T-helper 9 cell (primary cell): ENCODE data around the gene KIAA0232.
"Not testable (repeated sequence)": the region's sequence is repeated elsewhere in the genome, so short reads cannot be mapped to it uniquely, and the experiment has no call there.

Experiments used
- DNase-seq: peaks from one replicate; pipeline ENCODE4 v3.0.0-alpha.2; 2020

Gene KIAA0232

DNA sequence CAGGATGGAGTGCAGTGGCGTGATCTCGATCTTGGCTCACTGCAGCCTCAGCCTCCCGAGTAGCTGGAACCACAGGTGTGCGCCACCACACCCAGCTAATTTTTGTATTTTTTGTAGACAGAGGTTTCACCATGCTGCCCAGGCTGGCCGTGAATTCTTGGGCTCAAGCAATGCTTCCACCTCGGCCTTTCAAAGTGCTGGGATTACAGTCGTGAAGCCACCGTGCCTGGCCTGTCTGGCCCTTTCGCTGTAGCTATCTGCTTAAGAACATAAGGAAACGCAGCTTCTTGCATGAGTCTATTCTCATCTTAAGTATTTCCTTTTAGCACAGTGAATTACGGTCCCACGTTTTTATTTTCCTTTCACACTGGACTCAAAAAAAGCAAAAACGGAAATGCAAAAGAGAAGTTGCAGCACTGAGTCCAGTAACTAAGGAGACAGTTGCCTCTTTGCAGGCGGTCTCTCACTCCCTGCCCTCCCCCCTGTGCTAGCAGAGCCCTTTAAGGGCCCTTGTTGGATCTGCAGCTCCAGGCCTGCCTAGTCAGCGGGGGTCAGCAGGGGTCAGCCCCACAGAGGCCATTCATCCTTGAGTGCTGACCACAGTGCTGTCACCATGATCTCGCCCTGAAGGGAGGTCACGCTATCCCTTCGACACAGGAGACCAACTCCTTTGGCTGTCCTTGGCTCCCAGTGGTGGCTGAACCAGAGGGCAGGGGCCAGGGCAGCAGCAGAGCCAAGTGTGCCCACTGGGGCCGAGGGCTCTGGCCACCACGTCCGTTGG is 105.3 kb downstream of the KIAA0232 start:
- DNase-seq = no peak

DNA sequence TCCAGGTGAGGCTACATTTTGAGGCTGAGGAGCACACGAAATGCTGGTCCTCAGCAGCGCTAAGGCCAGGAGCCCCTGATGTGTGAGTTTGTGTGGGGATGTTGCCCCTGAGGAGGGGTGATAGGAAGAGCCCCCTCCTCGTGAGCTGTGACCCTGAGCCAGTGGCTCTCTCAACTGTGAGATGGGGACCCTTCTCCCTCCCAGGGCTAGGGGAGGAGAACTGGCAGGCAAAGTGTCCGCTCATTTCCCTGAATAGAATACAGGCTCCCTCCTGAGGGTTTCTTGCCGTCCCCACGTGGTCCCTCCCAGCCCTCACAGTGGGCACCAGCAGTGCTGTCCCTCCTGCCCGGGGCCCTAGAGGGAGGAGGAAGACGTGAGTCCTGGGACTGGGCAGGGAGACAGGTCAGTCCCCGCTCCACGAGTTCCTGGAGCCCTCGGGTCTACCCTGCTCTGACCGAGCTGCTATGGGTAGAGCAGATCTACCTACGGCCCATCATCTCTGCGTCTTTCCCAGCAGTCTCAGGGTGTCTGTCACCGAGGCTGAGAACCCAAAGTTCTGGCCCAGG is 106.1 kb downstream of the KIAA0232 start:
- no peak for DNase-seq

DNA sequence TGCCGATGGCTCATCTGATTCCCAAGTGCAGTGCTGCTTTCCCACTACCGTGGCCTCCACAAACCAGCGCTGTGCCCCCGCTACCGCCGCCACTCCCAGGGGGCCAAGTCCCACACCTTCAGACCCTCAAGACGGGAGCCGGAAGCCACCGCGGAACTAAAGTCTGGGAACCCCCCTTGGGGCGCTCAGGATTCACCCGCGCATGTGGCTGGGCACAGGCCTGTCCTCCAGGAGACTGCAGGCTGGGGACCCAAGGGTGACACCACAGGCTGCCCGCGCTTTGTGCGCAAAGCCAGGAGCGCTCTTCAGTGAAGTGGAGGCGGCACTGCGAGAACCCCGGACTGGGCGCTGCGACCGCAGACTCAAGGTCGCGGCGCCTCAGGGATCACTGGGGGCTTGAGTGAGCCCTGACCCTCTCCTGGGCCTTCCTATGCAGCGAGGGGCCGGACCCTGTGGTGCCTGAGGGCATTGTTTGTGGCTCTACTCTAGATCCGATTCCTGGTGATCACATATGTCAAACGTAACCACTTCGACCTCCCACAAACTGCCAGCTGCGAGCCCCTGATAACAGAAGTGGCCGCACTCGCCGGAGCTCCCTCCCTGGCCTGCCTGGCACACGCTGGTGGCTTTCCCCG is 106.7 kb downstream of the KIAA0232 start:
- DNase-seq = no peak

DNA sequence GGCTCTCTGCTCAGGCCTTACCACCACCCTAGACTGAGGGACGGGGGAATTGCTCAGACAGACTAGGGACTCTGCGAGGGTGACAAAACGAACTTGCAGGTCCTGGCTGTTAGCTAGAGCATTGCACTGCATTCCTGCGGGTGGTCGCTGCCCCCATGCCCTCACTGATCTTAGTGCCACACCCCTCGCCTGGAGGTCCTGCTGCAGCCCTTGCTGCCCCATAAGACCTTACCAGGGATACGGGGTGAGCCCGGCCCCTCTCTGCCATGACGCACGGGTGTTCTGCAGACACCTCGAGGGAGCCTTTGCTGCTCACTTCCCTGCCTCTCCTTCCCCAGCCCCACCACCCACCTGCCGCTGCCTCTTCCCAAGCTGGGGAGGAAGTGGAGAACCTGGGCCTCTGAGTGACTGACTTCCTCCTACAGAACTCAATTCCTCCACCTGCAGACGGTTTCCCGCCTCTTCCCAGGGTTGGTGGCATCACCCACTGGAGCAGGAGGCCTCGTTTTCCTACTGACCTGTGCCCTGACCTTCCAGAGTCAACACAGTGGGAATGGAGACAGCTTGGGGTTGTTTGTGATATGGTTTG is 107.3 kb downstream of the KIAA0232 start:
- no peak for DNase-seq

DNA sequence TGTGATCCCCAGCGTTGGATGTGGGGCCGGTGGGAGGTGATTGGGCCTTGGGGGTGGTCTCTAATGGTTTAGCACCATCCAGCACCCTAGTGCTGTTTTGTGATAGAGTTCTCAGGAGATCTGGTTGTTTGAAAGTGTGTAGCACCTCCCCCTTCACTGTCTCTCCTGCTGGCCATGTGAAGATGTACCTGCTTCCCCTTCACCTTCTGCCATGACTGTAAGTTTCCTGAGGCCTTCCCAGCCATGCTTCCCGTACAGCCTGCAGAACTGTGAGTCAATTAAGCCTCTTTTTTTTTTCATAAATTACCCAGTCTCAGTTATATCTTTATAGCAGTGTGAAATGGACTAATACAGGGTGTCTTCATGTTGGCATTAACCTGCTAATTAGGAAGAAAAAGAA is 107.8 kb downstream of the KIAA0232 start:
- no peak for DNase-seq

DNA sequence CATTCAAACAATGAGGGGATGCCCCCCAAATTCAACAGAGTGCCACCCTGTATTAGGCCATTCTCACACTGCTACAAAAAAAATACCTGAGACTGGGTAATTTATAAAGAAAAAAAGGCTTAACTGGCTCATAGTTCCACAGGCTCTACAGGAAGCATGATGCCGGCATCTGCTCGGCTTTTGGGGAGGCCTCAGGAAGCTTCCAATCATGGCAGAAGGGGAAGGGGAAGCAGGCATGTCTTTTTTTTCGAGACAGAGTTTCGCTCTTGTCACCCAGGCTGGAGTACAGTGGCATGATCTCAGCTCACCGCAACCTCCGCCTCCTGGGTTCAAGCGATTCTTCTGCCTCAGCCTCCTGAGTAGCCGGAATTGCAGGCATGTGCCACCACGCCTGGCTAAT is 108.4 kb downstream of the KIAA0232 start:
- not testable (repeated sequence) for DNase-seq

DNA sequence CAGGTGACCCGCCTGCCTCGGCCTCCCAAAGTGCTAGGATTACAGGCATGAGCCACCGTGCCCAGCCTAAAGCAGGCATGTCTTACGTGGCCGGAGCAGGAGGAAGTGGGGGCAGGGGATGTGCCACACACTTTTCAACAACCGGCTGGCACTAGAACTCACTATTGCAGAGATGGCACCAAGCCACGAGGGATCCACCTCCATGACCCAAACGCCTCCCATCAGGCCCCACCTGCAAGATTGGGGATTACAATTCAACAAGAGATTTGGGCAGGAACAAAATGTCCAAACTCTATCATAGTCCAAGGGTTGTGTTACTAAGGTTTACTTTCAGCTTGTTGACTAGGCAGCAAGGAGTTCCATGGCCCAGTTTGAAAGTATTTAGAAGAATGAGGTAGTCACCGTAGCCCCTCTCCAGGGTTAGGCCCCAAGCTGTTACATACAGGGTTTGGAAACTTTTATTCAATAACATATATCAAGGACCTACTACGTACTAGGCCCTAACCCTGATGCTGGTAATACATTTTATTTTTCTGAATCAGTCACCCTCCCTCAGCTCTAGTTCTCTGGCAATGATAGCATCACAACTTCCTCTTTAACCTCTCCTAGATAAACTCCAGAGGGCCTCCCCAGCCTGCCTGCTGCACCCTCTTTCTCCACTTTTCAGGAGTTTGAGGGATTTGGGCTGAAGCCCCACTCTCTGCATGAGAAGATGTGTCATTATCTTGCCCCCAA is 109.1 kb downstream of the KIAA0232 start:
- no peak for DNase-seq

DNA sequence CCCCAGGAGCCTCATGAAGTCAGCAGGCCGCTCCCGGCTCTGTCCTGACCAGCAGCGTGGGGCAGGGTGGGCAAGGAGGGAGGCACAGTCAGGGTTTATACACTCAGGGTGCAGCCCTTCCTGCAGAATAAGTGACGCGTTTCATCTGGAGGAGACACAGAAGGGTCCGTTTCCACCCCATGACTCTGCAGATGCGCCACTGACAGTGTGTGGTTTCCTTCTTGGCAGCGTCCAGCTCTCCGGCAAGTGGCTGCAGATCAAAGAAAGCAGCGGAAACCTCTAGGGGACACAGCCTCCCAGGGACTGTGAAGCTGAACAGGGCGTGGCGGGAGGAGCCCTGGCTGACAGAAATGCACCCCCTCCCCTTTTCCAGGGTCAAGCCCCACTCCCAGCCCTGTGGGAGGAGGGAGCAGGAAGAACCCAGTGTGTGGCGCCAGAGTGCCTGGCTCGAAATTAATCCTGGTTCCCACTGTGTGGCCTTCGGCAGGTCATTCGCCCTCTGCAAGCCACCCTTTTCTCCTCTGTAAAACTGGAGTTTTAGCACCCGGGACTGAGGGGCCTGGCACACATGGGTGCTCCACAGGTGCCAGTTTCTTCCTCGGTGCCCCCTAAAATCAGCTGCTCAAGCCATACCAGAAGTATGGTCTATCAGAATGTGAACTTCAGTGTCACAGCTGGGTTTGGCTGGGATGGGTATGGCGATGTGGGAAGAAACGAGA is 109.8 kb downstream of the KIAA0232 start:
- no peak for DNase-seq

DNA sequence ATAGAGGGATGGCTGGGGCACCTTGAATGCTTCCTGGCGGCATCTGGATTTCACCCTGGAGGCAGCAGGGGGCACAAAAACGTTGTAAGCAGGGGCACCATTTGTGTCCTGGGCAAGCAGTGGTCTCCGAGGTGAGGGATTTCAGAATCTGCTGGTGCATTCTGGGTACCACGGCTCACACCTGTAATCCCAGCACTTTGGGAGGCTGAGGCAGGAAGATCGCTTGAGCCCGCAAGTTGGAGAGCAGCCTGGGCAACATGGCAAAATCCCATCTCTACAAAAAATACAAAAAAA is 110.3 kb downstream of the KIAA0232 start:
- no peak for DNase-seq

DNA sequence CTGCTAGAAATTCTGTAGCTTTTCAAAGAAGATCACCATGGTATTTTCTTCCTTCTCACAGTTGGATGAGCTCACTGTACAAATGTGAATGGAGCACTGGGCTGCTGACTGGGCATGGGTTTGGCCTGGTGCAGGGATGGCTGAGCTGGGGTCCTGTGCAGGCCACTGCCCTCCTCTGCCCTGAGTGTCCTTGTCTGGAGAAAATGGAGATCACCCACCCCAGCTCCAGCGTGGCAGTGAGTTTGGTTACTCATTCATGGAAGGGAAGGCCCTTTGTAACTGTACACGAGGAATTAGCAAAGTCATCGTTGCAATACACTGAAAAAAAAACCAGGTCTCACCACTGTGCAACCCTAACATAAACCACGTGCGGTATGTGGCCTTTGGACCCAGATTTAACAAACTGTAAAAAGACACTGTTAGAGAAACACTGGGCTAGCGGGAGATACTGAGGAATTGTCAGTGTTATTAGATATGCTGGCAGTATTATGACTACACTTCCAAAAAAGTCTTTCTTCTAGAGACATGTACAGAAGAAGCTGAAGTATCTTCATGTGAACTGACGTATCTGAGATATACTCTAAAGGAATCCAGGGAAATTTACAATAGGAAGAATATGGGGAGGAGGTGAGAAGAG is 111.0 kb downstream of the KIAA0232 start:
- no peak for DNase-seq

DNA sequence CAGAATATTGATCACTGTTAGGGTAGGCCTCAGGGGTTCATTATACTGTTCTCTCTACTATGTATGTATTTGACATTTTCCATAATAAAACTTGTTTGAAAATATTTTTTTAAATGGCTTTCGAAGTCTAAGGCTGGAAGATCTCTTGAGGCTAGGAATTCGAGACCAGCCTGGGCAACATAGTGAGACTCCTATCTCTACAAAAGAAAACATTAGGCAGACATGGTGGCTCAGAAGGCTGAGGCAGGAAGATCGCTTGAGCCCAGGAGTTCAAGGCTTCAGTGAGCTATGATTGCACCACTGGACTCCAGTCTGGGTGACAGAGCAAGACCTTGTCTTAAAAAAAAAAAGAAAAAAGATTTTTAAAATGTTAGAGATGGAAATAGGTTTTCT is 111.6 kb downstream of the KIAA0232 start:
- no peak for DNase-seq

DNA sequence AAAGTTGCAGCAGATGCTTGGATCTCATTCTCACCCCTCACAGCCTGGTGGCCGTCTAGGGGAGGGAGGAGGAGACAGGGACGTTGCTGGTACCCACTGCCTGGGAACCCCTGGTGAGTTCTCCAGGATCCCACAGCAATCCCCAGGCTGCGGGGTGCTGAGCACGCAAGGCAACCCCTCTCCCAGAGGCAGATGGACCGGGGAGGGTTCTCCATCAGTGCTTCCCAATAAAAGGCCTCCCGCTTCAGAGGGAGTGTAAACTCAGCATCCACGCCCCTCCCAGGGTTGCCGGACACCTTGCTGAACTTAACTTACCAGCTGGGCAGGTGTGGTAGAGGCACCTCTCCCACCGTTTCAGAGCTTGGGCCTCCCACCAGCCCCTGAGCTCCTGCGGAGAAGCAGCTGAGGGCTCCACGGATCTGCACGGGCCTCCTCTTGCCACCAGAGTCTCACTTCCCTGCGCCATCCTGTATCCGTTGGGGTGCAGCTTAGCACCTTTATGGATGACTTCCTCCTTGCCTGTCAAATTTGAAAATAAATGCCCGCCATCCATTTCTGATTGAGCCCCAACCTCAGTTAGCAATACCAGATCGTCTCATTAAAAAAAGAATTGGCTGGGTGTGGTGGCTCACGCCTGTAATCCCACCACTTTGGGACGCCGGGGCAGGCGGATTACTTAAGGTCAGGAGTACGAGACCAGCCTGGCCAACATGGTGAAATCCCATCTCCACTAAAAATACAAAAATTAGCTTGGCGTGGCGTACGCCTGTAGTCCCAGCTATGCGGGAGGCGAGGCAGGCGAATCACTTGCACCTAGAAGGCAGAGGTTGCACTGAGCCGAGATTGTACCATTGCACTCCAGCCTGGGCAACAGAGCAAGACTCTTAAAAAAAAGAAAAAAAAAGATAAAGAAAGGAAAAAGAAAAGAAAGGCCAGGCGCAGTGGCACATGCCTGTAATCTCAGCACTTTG is 112.3 kb downstream of the KIAA0232 start:
- no peak for DNase-seq

DNA sequence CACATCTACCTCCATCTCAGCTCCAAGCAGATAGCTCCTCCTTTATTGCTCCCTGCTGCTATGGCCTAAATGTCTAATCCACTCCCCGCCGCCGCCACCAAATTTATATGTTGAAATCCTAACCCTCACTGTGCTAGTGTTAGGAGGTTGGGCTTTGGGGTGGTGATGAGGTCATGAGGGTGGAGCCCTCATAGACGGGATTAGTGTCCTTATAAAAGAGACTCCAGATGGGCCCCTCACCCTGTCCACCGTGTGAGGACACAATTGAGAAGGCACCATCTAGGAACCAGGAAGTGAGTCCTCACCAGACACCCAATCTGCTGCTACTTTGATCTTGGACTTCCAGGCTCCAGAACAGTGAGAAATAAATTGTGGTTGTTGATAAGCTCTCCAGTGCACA is 113.5 kb downstream of the KIAA0232 start:
- no peak for DNase-seq

DNA sequence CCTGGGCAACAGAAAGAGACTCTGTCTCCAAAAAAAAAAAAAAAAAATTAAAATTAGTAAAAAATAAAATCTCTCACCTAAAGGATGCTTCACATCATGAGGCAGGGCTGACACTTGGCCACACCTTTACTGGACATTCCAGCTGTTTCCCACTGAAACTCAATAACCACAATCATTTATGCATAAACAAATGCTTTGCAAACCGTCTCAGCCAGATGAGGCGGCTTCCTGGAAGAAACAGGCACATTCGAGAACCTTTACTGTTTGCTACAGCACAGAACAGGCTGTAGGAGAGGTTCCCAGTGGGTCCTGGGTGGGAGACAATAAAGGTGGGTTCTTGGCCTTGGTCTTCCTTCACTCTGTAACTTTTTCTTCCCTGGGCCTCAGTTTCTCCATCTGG is 116.2 kb downstream of the KIAA0232 start:
- DNase-seq = no peak

DNA sequence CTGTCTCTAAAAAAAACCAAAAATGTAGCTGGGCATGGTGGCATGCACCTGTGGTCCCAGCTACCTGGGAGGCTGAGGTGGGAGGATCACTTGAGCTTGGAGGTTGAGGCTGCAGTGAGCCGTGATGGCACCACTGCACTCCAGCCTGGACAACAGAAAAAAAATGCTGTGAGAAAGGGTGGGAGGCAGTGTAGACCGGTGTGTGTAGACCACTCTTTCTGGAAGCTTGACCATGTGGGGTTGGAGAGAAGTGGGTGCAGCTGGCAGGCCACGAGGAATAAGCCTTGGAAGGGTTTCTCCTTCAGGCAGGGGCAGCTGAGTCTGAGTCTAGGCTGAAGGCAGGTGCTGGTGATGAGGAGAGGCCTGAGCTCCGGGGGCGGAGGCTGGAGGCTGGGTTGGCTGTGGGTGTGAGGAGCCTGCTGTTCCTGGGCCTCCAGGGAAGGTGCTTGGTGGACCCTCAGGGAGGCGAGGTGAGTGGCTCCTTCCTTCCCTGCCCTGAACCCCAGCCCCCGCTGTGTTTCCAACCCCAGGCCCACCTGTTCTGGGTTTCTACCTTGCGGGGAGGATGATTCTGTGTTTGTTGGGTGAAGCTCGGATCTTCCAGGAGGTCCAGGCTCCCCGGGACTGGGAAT is 117.8 kb downstream of the KIAA0232 start:
- DNase-seq = no peak

DNA sequence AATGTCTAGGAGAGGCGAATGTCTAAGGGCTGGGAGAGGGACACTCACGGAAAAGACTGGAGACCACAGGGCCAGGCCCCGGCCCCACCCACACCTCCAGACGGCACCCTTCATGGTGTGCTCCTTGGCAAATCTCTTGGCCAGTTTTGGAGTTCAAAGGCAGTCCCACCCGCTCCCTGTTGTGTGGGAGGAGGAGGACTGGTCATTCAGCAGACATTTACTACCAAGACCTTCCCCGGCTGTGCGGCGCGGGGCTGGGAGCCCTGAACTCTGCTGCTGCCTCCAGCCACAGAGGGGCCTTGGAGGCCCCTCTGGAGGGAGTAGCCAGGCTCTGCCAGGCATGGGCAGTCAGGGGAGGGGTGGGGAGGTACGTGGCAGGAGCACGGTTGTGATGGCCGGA is 118.4 kb downstream of the KIAA0232 start:
- no peak for DNase-seq

DNA sequence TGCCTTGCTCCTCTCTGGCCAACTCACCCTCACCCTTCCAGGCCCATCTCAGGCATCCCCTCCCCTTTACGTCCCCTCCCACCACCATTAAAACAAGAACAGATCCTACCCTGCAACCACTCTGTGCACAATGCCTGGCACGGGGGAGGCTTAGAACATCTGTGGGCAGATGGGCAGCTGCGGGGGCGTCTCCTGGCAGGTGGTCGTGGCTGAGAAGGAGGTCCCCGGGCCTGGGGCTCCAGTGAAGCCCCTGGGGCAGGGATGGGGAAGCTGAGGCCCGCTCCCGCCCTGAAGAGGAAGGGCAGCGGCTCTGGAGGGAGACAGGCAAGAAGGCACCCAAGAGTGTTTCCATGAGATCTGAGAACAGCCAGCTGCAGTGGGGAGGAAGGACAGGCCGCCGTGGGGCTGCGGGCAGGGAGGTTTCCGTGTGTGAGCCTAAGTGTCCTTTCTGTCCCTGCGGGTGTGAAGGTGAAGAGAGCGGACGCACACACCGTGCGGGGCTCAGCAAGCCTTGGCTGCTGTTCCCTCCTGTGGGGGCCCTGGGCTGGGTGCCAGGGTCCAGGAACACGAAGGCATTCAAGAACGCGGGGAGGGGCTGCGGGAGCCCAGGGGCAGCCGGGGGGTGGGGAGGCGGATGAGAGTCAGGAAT is 119.3 kb downstream of the KIAA0232 start:
- no peak for DNase-seq

DNA sequence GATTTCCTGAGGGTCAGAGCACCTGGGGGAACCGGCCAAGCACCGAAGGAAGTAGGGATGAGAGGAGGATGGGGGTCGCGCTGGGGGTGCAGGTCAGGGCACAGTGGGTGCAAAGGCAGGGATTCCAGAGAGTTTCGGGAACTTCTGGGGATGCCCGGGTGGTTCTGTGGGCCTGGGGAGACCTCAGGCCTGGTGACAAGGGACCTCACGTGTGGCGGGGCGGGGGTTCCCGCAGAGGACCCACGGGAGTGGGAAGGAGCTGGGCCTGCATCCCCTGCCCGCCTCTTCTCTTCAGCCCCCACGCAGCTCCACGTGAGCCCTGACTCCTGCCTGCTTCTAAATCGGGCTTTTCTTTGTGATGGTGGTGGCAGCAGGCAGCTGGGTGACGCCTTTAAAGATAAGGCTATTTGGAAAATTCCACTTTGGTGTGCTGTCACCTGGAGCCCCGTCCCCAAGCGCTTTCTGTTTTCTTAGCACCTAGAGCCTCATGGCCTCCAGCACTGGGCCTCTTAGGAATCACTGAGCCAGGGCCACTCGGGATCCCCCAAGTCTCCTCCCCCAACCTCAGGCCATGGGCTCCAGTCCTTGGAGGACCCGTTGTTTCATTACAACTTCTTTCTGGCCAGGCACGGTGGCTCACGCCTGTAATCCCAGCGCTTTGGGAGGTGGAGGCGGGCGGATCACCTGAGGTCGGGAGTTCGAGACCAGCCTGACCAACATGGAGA is 120.0 kb downstream of the KIAA0232 start:
- no peak for DNase-seq
